Colonic mucosa (tissue), 4 donors: Measurements from ENCODE around the gene USH2A. TPM values are rescaled to one million over a fixed set of nuclear protein-coding genes. Genes with fewer than 3 reads are reported as not detected.

Experiments used
- DNase-seq: peaks from one replicate; pipeline ENCODE4 v3.0.0-alpha.2; 2020
- H3K27ac ChIP-seq: fragments of 200-600 bp; one replicate; pipeline ENCODE4 v1.8.0; 2021
- H3K27me3 ChIP-seq: fragments of 200-600 bp; one replicate; pipeline ENCODE4 v1.8.0; 2021
- H3K36me3 ChIP-seq: fragments of 200-600 bp; one replicate; pipeline ENCODE4 v1.8.0; 2021
- H3K4me1 ChIP-seq: fragments of 200-600 bp; one replicate; pipeline ENCODE4 v1.8.0; 2021; ENCODE audit warnings: mild to moderate bottlenecking
- H3K4me3 ChIP-seq: fragments of 200-600 bp; one replicate; pipeline ENCODE4 v1.8.0; 2021
- H3K9ac ChIP-seq, 2 donors: one replicate each; pipeline ENCODE4 v1.7.0; 2013; ENCODE audit warnings: control low read depth in 2 of 2, low read depth in 2 of 2, low read length in 2 of 2
- H3K9me3 ChIP-seq: fragments of 200-600 bp; one replicate; pipeline ENCODE4 v1.8.0; 2021
- intact Hi-C: fragments of 100-400 bp; cut with DNase I; formaldehyde crosslinking; loops from one replicate; pipeline ENCODE4 v1.14.1; 2022
- total RNA-seq, 2 donors: library from RNA; stranded (reverse); fragmentation: NEBNext Ultra II Directional in 1 of 2; extraction: Animal tissue kit (Norgen Biotek cat#: 25700) in 1 of 2; gene quantifications; one replicate each; pipeline ENCODE4 v1.2.1, GENCODE V29; 2021
- TF ChIP-seq, protein P1 (sequence below): fragments of 200-600 bp; IDR thresholded peaks from one replicate; pipeline ENCODE4 v1.8.0; 2022; ENCODE audit warnings: antibody characterized with exemption, mild to moderate bottlenecking
- donor health status: healthy.
- donor health status: DM: no; HTN: no; CAD: no.
- donor health status: DM: no; HTN: no; CAD: no.

The USH2A gene
- total RNA-seq, 2 donors from 2014 or later, result 0.02 TPM; not detected in 1

DNA sequence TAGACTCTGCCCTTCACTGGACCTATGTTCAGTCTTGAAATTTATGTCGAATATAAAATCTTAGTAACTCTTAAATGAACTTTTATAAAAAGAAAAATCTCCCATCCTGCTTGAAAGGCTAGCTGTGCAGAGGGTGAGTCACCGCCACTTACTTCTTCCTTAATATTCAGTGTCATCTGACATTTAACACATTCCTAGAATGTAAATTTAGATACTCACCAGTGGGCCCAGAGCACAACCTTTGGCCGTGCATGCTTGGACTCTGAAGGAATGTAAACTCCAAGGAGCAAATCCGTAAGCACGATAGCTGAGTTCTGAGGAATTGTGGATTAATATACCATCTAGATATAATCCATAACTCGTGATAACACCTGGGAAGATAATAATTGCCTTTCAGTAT lies 452.8 kb downstream of the USH2A start:
- H3K27me3 ChIP-seq, result no peaks in the 10 kb centered on the region
- no peaks in the 10 kb centered on the region for H3K4me1 ChIP-seq
- no peak for DNase-seq
- H3K36me3 ChIP-seq, result no peaks in the 10 kb centered on the region
- no peak overlapping the region for H3K27ac ChIP-seq
- intact Hi-C loops, result no loop called here
- no peaks in the 10 kb centered on the region for H3K9me3 ChIP-seq
- no peak overlapping the region for H3K9ac ChIP-seq
- TF ChIP-seq, protein P1, sequence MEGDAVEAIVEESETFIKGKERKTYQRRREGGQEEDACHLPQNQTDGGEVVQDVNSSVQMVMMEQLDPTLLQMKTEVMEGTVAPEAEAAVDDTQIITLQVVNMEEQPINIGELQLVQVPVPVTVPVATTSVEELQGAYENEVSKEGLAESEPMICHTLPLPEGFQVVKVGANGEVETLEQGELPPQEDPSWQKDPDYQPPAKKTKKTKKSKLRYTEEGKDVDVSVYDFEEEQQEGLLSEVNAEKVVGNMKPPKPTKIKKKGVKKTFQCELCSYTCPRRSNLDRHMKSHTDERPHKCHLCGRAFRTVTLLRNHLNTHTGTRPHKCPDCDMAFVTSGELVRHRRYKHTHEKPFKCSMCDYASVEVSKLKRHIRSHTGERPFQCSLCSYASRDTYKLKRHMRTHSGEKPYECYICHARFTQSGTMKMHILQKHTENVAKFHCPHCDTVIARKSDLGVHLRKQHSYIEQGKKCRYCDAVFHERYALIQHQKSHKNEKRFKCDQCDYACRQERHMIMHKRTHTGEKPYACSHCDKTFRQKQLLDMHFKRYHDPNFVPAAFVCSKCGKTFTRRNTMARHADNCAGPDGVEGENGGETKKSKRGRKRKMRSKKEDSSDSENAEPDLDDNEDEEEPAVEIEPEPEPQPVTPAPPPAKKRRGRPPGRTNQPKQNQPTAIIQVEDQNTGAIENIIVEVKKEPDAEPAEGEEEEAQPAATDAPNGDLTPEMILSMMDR, result no peak
- H3K4me3 ChIP-seq, result no peak overlapping the region

- Histone ChIP-seq H3K9me3 (no peaks in the 10 kb centered on the region), H3K36me3 (no peaks in the 10 kb centered on the region), H3K4me1 (no peaks in the 10 kb centered on the region), H3K9ac (no peak overlapping the region), H3K27ac (no peak overlapping the region), H3K4me3 (no peak overlapping the region), H3K27me3 (no peaks in the 10 kb centered on the region)
- intact Hi-C loops, result no loop called here
- DNase-seq, result no peak
- TF ChIP-seq, protein P1, result no peak
Observed at GRCh38 chr1:215963621-215964020, 459.6 kb downstream of the USH2A start.

GRCh38 chr1:215963040-215963439 lies 460.2 kb downstream of the USH2A start:
- Histone ChIP-seq H3K36me3 (no peaks in the 10 kb centered on the region), H3K4me3 (no peak overlapping the region), H3K9ac (no peak overlapping the region), H3K27me3 (no peaks in the 10 kb centered on the region), H3K27ac (no peak overlapping the region), H3K9me3 (no peaks in the 10 kb centered on the region), H3K4me1 (no peaks in the 10 kb centered on the region)
- TF ChIP-seq, protein P1, result no peak
- intact Hi-C loops, result no loop called here
- no peak for DNase-seq

GRCh38 chr1:215958841-215959240 lies 464.4 kb downstream of the USH2A start:
- Histone ChIP-seq H3K9ac (no peak overlapping the region), H3K27ac (no peak overlapping the region), H3K9me3 (no peaks in the 10 kb centered on the region), H3K36me3 (no peaks in the 10 kb centered on the region), H3K4me1 (no peaks in the 10 kb centered on the region), H3K4me3 (no peak overlapping the region), H3K27me3 (no peaks in the 10 kb centered on the region)
- intact Hi-C loops, result no loop called here
- TF ChIP-seq, protein P1, result no peak
- DNase-seq, result no peak

DNA sequence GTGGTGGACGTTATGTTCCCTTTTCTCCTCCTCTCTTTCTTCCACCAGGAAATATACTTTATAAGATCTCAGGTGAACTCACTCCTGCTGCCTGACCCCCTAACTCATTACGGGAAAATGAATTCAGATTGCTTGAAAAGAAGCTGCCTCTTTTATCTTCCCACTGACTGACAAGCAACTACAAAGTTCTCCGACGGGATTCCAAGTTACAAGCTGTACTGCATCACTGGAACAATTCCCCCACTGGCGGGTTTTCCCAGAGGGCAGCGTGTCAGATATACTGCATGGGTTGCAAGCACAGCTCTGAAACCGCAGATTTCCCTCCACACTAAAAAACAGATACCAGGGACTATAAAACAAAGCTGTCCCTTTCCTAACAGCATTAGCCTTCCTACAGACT lies 465.6 kb downstream of the USH2A start:
- TF ChIP-seq, protein P1, result no peak
- intact Hi-C loops, result no loop called here
- no peak overlapping the region for H3K4me3 ChIP-seq
- no peak overlapping the region for H3K9ac ChIP-seq
- no peak for DNase-seq
- no peaks in the 10 kb centered on the region for H3K36me3 ChIP-seq
- no peaks in the 10 kb centered on the region for H3K9me3 ChIP-seq
- H3K27me3 ChIP-seq, result no peaks in the 10 kb centered on the region
- H3K4me1 ChIP-seq, result no peaks in the 10 kb centered on the region
- no peak overlapping the region for H3K27ac ChIP-seq

DNA sequence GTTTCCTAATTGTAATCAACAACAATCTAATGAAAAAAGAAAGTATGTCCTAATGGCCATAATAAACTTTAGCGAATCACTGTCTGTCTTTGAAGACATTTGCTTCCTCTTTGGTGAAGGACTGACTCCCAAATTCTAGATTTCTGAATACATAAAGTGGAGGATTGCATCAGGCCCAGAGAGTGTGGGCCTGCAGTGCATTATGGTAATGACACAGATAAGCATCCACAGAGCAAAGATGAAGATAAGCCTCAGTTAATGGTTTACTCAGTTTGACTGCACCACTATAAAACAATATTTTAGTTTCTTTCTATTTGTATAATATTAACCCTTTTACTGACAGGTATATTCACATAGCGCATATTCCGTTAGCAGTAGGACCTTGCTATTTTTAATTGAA lies 490.7 kb downstream of the USH2A start:
- intact Hi-C loops, result no loop called here
- Histone ChIP-seq H3K9me3 (no peaks in the 10 kb centered on the region), H3K9ac (no peak overlapping the region), H3K4me3 (no peak overlapping the region), H3K27me3 (no peaks in the 10 kb centered on the region), H3K36me3 (no peaks in the 10 kb centered on the region), H3K4me1 (no peaks in the 10 kb centered on the region), H3K27ac (no peak overlapping the region)
- TF ChIP-seq, protein P1, result no peak
- no peak for DNase-seq
